ENCODE results near the gene KLHL42. TPM values are rescaled to one million over a fixed set of nuclear protein-coding genes. Genes with fewer than 3 reads are reported as not detected.
A peak's percentile ranks its signal among the peaks of the same experiment; 100 is the strongest.

Gene KLHL42
- total RNA-seq, 2 donors from 2014 or later = 30.4 to 53.0 TPM

- DNase-seq = no peak
- no peaks in the 10 kb centered on the region for H3K9me3 Mint-ChIP-seq
- TF ChIP-seq CTCF (conservative IDR thresholded peaks at IDR 0.05) = no peak
- H3K27me3 Mint-ChIP-seq (ENCODE audit: insufficient read depth) = no peaks in the 10 kb centered on the region
- no peaks in the 10 kb centered on the region for H3K27me3 ChIP-seq (ENCODE audit: control insufficient read depth, insufficient read depth, low read length, poor library complexity, severe bottlenecking)
- WGBS, 2 experiments (ENCODE audit: insufficient coverage in 1 of 2, insufficient read length in 1 of 2) = 85 to 100% methylated on average over 2 to 7 of the region's 7 CpGs
- H3K27ac ChIP-seq (ENCODE audit: low read depth, low read length) = no peak overlapping the region
- H3K4me3 ChIP-seq (ENCODE audit: low read length) = no peak overlapping the region
- H3K9ac ChIP-seq (ENCODE audit: extremely low read depth, low read length, poor library complexity, severe bottlenecking) = no peak overlapping the region
- H3K9me3 ChIP-seq (ENCODE audit: control insufficient read depth, low read length) = no peaks in the 10 kb centered on the region
- peaks cover 25% of the 10 kb centered on the region for H3K36me3 ChIP-seq (ENCODE audit: control insufficient read depth, insufficient read depth, low read length)
- H3K27ac Mint-ChIP-seq = peak overlapping the region; percentile 4
- peaks cover 2% of the 10 kb centered on the region for H3K4me1 Mint-ChIP-seq
- no peaks in the 10 kb centered on the region for H3K4me1 ChIP-seq (ENCODE audit: control insufficient read depth, insufficient read depth, low read length)
- H3K36me3 Mint-ChIP-seq (ENCODE audit: low read depth) = peaks cover 30% of the 10 kb centered on the region
- no peak overlapping the region for H3K4me3 Mint-ChIP-seq
Observed at GRCh38 chr12:27756670-27757195, 23.3 kb upstream of the KLHL42 start.

GRCh38 chr12:27762757-27763156, 17.3 kb upstream of the KLHL42 start:
- H3K27ac Mint-ChIP-seq = no peak overlapping the region
- H3K27me3 Mint-ChIP-seq (ENCODE audit: insufficient read depth) = no peaks in the 10 kb centered on the region
- H3K36me3 ChIP-seq (ENCODE audit: control insufficient read depth, insufficient read depth, low read length) = peaks cover 3% of the 10 kb centered on the region
- H3K9me3 Mint-ChIP-seq = no peaks in the 10 kb centered on the region
- H3K27ac ChIP-seq (ENCODE audit: low read depth, low read length) = no peak overlapping the region
- no peak for TF ChIP-seq CTCF (conservative IDR thresholded peaks at IDR 0.05)
- no peak overlapping the region for H3K9ac ChIP-seq (ENCODE audit: extremely low read depth, low read length, poor library complexity, severe bottlenecking)
- no peak overlapping the region for H3K4me3 Mint-ChIP-seq
- peaks cover 4% of the 10 kb centered on the region for H3K36me3 Mint-ChIP-seq (ENCODE audit: low read depth)
- no peaks in the 10 kb centered on the region for H3K4me1 Mint-ChIP-seq
- 90 to 92% methylated on average over 2 of the region's 2 CpGs for WGBS, 2 experiments (ENCODE audit: insufficient coverage in 1 of 2, insufficient read length in 1 of 2)
- H3K9me3 ChIP-seq (ENCODE audit: control insufficient read depth, low read length) = no peaks in the 10 kb centered on the region
- no peaks in the 10 kb centered on the region for H3K4me1 ChIP-seq (ENCODE audit: control insufficient read depth, insufficient read depth, low read length)
- no peaks in the 10 kb centered on the region for H3K27me3 ChIP-seq (ENCODE audit: control insufficient read depth, insufficient read depth, low read length, poor library complexity, severe bottlenecking)
- DNase-seq = no peak
- H3K4me3 ChIP-seq (ENCODE audit: low read length) = no peak overlapping the region

- peaks cover 10% of the 10 kb centered on the region for H3K4me1 Mint-ChIP-seq
- Histone ChIP-seq H3K9me3 (ENCODE audit: control insufficient read depth, low read length) (no peaks in the 10 kb centered on the region), H3K27ac (ENCODE audit: low read depth, low read length) (no peak overlapping the region), H3K36me3 (ENCODE audit: control insufficient read depth, insufficient read depth, low read length) (no peaks in the 10 kb centered on the region), H3K27me3 (ENCODE audit: control insufficient read depth, insufficient read depth, low read length, poor library complexity, severe bottlenecking) (no peaks in the 10 kb centered on the region), H3K4me3 (ENCODE audit: low read length) (no peak overlapping the region), H3K4me1 (ENCODE audit: control insufficient read depth, insufficient read depth, low read length) (no peaks in the 10 kb centered on the region), H3K9ac (ENCODE audit: extremely low read depth, low read length, poor library complexity, severe bottlenecking) (no peak overlapping the region)
- peaks cover 3% of the 10 kb centered on the region for H3K36me3 Mint-ChIP-seq (ENCODE audit: low read depth)
- no peaks in the 10 kb centered on the region for H3K27me3 Mint-ChIP-seq (ENCODE audit: insufficient read depth)
- no peak for TF ChIP-seq CTCF (conservative IDR thresholded peaks at IDR 0.05)
- DNase-seq = no peak
- H3K9me3 Mint-ChIP-seq = no peaks in the 10 kb centered on the region
- WGBS, 2 experiments (ENCODE audit: insufficient coverage in 1 of 2, insufficient read length in 1 of 2) = 95 to 100% methylated on average over 3 of the region's 3 CpGs
- H3K4me3 Mint-ChIP-seq = no peak overlapping the region
- no peak overlapping the region for H3K27ac Mint-ChIP-seq
Observed at GRCh38 chr12:27766587-27766986, 13.4 kb upstream of the KLHL42 start.

All from endodermal cell (in vitro differentiated cells).